Measurements from ENCODE around the gene ETDB.
A peak's percentile ranks its signal among the peaks of the same experiment; 100 is the strongest.
"Not testable (repeated sequence)": the region's sequence is repeated elsewhere in the genome, so short reads cannot be mapped to it uniquely, and the experiment has no call there.

The ETDB gene

DNA sequence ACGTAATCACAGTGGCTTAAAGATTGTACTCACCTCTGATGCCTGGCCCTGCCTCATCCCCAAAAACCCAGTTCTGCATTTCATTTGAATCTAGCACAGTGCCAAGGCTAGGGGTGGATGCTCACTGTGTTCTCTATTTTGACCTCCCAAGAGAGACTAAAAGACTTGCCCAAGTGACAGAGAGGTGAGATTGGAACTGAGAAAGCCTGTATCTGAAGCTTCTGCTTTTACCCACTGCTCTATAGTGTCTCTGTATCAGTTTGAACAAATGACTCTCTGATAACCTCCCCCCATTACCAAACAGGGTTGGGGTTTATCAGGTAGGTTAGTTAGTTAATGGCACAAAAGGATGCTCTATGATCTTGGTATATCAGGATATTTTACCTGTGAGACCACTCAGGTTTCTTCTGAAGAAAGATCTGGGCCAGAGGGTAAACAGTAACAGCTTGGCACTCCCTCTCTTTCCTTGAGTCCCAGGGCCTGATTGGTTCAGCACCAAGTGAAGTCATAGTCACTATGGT, at the start of gene ETDB:
ETDB (minus strand) TSS at position 471 of the 521 bp plus-strand sequence. CDS start 1,265 bp downstream, outside the sequence.
- not testable (repeated sequence) for DNase-seq

DNA sequence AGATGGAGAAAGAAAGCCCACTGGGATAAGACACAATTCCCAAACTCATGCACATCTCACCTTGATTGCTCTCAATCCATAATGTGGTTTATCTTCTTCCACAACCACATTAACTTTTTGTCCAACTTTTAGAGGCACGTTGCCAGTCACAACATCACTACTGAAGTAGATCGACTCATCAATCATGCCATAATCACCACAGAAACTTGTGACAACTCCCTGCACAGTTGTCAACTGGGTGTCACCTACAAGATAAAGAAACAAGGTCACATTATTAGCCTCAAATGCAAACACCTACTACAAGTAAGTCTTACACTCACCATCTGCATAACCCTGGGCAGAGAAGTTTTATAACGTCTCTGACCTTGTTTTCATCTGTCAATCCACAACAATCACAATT, 49.2 kb upstream of the ETDB start:
- DNase-seq = not testable (repeated sequence)

DNA sequence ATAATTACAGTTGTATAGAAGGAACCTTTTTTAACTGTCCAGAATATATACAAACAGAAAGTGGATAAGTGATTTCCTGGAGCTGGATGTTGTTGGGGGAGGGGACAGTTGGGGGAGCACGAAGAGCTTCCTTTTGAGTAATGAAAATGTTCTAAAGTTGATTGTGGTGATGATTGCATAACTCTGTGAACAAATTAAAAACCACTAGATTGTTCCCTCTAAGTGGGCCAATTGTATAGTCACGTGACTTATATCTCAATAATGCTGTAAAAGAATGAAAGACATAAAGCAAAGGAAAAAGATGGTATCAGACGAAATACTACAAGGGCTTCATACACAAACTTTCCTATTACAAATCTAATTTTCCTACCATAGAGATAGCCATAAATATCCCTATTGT, 48.2 kb upstream of the ETDB start:
- DNase-seq = no peak

DNA sequence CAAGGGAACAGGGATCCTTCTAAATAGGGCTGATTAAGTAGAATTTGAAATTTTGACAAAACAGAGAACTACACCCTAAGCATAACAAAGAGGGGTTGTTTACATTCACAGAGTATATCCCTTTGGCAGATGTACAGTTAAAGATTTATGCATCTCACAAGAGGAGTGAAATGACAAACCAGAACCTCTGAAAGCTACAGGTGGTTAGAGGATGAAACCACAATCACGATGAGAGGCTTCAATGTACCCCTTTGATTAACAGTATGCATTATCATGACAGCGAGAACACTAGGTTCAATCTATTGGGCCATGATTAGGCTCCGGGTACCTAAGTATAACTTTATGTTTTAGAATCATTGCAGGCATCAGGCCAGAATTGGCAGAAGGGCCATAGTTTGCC, 34.4 kb upstream of the ETDB start:
- not testable (repeated sequence) for DNase-seq

DNA sequence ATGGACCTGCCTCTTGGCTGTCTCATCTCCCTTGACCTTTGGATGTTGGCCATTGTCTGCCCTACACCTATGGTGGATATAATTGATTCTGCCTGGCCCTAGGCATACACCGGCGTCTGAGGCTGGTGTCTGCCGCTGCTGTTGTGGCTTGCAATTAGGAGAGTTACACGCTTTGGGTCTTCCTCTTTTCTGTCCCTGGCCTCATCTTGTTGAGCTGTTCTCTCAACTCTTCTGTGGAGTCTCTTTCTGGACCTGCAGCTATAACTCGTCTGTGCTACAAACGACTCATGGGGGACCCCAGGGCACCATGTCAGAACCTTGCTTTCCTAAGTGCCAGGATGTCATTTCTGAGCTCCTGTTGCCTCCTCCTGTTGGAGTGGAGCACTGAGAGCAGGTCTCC, 5.8 kb upstream of the ETDB start:
- not testable (repeated sequence) for DNase-seq

DNA sequence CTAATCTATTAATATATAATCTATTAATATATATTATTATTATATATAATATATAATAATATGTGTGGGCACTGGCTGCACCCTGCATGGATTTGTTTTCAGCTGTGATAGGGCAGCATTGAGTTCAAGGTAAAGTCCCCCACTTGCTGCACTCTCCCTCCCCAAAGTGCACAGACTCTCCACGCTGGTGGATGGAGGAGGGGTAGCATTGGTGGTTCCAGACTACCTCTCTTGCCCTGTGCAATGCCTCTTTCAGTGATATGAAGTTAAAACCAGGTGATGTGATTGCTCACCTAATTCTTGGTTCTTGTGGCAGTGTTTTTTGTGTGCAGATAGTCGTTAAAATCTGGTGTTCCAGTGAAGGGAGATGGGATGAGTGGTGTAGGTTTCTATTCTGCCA, 4.3 kb downstream of the ETDB start:
- not testable (repeated sequence) for DNase-seq

DNA sequence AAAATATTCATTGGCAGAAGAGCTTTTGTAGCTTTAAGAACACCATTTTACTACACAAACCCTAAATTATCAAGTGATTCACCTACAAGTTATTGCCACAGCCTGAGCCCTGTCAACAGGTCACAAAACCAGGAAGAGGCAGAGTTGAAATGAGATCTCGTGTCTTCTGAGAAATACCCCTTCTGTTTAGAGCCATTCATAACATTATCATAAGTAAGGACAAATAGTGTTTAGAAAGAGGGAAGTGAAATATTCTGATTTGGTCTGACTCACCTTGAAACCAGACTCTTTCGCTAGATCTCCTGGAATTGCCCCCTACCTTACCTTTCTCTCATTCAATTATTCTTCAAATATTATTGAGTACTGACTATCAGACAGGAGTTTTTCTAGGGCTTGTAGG, 5.9 kb downstream of the ETDB start:
- DNase-seq = peak; percentile 9

DNA sequence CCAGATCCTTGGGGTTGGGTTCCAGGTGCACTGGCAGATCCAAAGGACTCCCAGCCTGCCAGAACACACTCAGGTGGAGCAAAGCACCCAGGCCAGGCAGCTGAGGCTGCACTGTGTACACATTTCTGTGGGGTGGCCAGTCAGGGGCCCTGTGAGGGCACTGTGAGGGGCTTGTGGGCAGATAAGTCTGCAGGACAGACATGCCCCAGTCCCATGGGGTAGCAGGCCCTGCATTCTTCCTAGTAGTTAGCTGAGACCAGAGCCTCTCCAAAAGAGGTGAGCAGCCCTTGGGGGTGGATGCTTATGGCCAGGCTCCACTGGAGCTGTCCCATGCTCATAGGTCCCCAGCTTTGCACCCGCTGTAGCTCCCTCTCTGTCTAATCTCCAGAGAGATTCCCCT, 7.6 kb downstream of the ETDB start:
- no peak for DNase-seq

DNA sequence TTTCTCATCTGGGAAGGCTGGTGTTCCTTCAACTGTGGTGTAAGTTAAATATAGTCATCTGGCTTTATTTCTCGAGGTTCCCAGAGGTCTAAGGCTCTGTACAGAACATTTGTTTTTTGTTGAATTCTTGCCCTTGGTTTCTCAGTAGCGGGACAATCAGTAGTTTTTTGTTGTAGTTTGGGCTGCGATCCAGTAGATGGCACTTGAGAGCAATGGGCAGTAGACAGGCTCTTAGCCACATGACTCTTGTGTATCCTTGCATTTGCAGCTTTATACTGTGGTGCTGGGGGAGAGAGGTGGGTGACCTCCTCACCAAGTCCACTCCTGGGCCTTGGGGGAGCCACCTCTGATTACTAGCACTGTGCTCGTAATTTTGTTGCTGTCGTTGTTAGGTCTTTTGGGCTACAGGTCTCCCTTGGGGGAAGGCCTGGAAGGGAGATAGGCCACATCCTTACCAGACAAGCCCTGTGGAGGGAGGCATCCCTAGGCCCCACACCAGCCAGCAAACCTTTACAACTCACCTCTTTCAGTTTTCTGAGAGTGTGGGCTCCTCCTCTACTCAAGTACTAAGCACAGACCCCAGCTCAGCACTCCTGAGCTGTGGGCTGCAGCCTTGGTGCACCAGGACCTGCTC, 8.1 kb downstream of the ETDB start:
- DNase-seq = peak; percentile 53

DNA sequence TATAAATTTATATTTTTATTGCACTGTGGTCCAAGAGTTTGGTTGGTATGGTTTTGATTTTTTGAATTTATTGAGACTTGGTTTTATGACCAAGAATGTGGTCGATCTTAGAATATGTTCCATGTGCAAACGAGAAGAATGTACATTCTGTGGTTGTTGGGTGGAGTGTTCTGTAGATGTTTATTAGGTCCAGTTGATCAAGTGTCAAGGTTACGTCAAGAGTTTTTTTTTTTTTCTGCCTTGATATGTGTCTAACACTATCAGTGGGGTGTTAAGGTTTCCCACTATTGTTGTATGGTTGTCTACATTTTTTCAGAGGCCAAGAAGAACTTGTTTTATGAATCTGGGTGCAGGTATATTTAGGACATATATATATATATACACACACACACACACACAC, 10.8 kb downstream of the ETDB start:
- DNase-seq = no peak

DNA sequence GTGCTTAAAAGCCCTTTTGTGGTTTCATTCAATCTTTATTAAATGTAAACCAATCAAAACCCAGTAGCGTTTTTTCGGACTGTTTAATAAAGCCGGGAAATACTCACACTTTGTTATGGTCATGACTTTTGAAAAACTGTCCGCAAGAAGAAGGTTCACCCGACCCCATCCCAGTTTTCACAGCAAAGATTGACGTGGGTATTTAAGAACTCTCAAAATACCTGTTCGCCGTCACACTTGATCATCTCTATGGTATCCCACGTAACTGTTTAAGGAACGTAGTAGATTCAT, 20.9 kb downstream of the ETDB start:
- DNase-seq = no peak

DNA sequence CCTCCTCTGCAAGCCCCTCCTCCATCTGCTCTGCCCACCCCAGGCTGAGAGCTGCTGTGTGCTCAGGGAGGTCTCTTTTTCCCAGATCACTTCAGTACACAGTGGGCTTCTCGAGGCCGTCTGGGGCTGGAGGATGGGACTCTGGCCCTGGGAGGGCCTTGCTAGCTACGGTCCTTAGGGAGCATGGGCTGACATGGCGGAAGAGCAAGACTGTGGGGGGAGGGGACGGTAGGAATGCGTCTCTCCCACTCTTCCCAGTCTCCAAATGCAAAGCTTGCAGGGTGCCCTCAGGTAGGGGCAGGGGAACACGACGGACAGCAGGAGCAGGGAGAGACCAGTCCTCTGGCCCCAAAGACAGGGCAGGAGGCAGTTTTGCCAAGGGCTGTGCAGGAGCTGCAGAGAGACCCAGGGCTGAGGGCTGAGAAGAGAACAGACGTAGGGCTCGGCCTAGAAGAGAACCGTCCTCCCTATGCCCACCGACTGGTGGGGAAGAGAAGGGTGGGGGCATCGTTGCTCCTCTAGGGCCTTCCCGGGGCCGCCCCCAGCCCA, 23.1 kb downstream of the ETDB start:
- DNase-seq = not testable (repeated sequence)

DNA sequence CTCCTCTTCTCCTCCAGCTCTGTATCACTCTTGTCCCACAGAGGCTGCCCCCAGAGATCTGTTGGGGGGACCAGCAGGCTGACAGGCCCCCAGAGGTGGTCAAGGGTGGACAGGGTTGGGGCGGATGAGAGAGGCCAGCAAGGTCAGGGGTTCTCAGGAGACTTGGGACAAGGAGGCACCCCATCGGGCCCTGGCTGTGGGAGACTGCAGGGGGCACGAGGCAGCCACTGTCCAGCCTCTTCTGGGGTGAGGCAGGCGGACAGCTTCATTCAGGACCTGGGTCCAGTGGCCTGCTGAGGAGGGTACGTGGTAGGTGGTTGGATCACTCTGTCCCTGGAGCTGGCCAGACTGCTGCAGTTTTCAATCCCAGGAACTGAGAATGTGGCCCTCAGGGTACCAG, 24.6 kb downstream of the ETDB start:
- no peak for DNase-seq

DNA sequence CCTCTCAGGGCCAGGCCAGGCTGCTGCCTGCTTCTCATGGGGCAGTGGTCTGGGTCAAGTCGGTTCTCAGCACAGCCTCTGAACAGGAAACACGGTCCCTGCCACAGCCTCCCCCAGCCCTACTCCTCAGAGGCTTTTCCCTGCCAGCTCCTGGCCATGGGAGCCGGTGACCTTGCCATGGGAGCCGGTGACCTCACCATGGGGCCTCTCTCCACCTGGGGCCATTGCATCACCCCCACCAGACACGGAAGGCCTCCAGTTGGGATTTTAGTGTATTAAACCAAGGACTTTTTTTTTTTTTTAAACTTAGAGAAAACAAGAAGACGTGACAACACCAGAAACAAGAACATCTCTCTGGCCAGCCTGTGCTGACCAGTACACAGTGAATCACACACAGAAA, 25.6 kb downstream of the ETDB start:
- DNase-seq = no peak

DNA sequence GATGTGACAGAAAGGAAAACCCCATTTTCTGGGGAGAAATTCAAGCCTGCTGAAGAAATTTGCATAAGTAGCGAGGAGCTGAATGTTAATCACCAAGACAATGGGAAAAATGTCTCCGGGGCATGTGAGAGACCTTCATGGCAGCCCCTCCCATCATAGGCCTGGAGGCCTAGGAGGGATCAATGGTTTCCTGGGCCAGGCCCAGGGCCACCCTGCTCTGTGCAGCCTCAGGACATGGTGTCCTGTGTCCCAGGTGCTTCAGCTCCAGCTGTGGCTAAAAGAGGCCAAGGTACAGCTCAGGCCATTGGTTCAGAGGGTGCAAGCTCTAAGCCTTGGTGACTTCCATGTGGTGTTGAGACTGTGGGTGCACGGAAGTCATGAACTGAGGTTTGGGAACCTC, 31.2 kb downstream of the ETDB start:
- no peak for DNase-seq

DNA sequence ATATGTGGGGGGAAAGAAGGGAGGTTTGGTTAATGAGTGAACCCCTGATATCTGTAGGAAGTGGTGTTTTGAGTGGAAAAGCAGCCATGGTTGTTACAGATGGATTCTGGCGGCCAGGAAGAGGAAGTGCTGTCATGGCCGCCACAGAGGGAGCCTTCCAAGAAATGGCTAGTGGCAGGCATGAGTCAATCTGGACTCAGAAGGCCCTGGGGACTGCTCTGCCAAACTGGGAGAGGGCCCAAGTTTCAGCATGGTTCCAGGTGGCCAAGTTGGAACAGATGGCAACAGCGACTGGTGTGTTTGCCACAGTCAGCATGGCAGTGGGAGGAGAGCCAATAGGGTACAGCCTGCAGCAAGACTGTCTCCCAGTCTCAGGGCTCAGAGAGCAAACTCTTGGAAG, 32.5 kb downstream of the ETDB start:
- DNase-seq = no peak

DNA sequence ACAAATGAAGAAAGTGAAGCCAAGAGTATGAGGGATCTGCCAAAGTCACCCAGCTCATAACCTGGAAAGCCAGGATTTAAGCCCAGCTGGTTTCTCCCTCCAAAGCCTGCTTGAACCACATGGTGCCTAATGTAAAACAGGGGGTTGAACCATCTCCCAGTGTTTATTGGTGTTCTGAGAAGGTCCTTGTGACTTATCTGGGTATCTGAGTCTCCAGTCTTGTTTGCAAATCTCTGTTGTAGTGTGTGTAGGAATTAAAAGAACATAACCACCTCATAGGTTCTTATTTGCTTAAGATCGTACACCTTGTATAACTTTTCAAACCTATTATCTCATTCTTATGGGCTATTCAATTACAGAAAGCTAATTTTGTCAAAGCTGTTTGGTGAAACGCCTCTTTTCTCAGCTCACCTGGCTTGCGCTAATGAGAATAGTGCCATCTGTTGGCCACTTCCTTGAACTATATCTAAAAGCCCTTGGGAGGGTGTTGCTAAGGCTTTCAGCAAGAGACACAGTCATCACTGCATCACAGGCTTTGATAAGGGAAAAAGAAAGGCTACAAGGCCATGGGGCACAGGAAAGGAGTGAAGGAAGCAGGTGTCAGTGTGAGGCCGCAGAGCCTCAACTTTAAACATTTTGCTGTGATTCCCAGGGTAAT, 34.0 kb downstream of the ETDB start:
- peak; percentile 66 for DNase-seq

DNA sequence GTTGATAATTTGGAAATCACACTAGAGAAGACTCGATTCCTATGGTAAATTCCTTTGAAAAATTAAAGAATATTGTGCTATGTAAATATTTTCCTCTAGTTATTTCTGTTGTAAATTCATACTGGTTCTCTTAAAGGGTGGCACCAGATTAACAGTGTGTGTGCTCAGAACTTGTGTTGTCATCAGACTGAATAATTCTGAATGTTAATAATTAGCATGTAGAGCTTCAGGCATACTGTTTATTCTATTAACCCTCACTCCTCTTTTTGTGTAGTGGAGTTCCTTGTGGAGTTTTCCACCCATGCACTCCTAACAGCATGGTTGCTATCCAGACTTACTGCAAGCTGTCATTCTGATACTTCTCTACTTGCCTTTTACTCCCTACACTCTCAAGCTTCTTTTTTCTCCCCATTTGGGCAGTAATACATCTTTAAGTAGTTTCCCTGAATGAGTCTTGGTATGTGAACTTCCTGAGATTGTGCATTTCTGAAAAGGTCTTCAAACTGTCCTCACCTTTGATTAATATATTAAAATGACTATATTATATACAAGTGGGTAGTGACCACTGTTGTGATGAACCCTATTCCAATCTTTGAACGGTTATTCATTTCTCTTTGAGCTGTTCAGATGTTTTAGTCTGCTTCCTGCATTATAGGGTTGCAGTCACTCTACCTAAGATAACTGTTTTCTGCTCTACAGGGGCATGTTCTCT, 38.5 kb downstream of the ETDB start:
- DNase-seq = no peak

Data from activated CD4-positive, alpha-beta T cell treated with anti-CD3 and anti-CD28 coated beads, Interleukin-2, amount 50 U/mL, for 16 hours (primary cell).